Neuronal stem cell (in vitro differentiated cells): Measurements from ENCODE around the gene HOXD9.

Experiments
- DNase-seq: peaks from one replicate; pipeline ENCODE4 v3.0.0-alpha.2; 2013; ENCODE audit warnings: low spot score
- H2AFZ ChIP-seq: one replicate; pipeline ENCODE4 v1.6.1; 2013; ENCODE audit warnings: mild to moderate bottlenecking, low read length, inconsistent platforms
- H2AK5ac ChIP-seq: 2 replicates; pipeline ENCODE4 v1.6.1; 2013; ENCODE audit warnings: low read depth, mild to moderate bottlenecking, inconsistent platforms, low read length, moderate library complexity, mixed read lengths
- H2BK120ac ChIP-seq: 2 replicates; pipeline ENCODE4 v1.6.1; 2013; ENCODE audit warnings: low read depth, mild to moderate bottlenecking, inconsistent platforms, low read length, moderate library complexity, mixed read lengths
- H2BK12ac ChIP-seq: one replicate; pipeline ENCODE4 v1.6.1; 2013; ENCODE audit warnings: low read length, inconsistent platforms
- H2BK15ac ChIP-seq: 2 replicates; pipeline ENCODE4 v1.6.1; 2013; ENCODE audit warnings: mild to moderate bottlenecking, low read length, inconsistent platforms, mixed read lengths
- H2BK5ac ChIP-seq: one replicate; pipeline ENCODE4 v1.6.1; 2013; ENCODE audit warnings: inconsistent platforms, mild to moderate bottlenecking, low read length, moderate library complexity
- H3K14ac ChIP-seq: one replicate; pipeline ENCODE4 v1.6.1; 2013; ENCODE audit warnings: low read length, inconsistent platforms
- H3K18ac ChIP-seq: 2 replicates; pipeline ENCODE4 v1.6.1; 2013; ENCODE audit warnings: low read length, inconsistent platforms
- H3K23ac ChIP-seq: 2 replicates; pipeline ENCODE4 v1.6.1; 2013; ENCODE audit warnings: low read depth, mild to moderate bottlenecking, mixed read lengths, low read length, inconsistent platforms; ENCODE audit not compliant: poor library complexity
- H3K27ac ChIP-seq: replicated peaks from 3 replicates; pipeline ENCODE4 v1.5.1; 2013; ENCODE audit warnings: low read length, inconsistent platforms
- H3K27me3 ChIP-seq, 3 experiments: 2 replicates each; pipeline ENCODE4 v1.6.1; 2013; ENCODE audit warnings: low read length in 3 of 3, mild to moderate bottlenecking in 2 of 3, inconsistent platforms in 1 of 3, low read depth in 1 of 3, mixed read lengths in 1 of 3, moderate library complexity in 1 of 3; ENCODE audit not compliant: control insufficient read depth in 3 of 3, insufficient read depth in 3 of 3
- H3K36me3 ChIP-seq, 2 donors: replicated peaks in 1 of 2; 2 replicates each; pipeline ENCODE4 v1.6.1; 2013; ENCODE audit warnings: low read length in 2 of 2; ENCODE audit not compliant: control insufficient read depth in 2 of 2, insufficient read depth in 2 of 2
- H3K4ac ChIP-seq: 2 replicates; pipeline ENCODE4 v1.6.1; 2013; ENCODE audit warnings: inconsistent platforms, mild to moderate bottlenecking, low read length, moderate library complexity
- H3K4me1 ChIP-seq, 2 donors: 1 replicate in 1 of 2; 2 replicates in 1 of 2; pipeline ENCODE4 v1.6.1; 2013; ENCODE audit warnings: low read length in 2 of 2, low read depth in 1 of 2; ENCODE audit not compliant: control insufficient read depth in 2 of 2, insufficient read depth in 1 of 2
- H3K4me2 ChIP-seq: one replicate; pipeline ENCODE4 v1.6.1; 2013; ENCODE audit warnings: mild to moderate bottlenecking, low read length, inconsistent platforms; ENCODE audit not compliant: insufficient read depth, poor library complexity, severe bottlenecking
- H3K4me3 ChIP-seq, 2 donors: 2 replicates each; pipeline ENCODE4 v1.5.1; 2013; ENCODE audit warnings: low read length in 2 of 2, mild to moderate bottlenecking in 2 of 2, inconsistent platforms in 1 of 2, moderate library complexity in 1 of 2
- H3K79me1 ChIP-seq: one replicate; pipeline ENCODE4 v1.6.1; 2013; ENCODE audit warnings: low read depth, mild to moderate bottlenecking, inconsistent platforms, low read length, moderate library complexity
- H3K9ac ChIP-seq: one replicate; pipeline ENCODE4 v1.6.1; 2013; ENCODE audit warnings: mild to moderate bottlenecking, low read depth, low read length, inconsistent platforms; ENCODE audit not compliant: poor library complexity
- H3K9me3 ChIP-seq, 2 donors: replicated peaks in 1 of 2; 2 replicates each; pipeline versions ENCODE3 to v1.6.1; 2013; ENCODE audit warnings: low read length in 2 of 2, mild to moderate bottlenecking in 2 of 2, inconsistent platforms in 1 of 2, low read depth in 1 of 2, mixed read lengths in 1 of 2, moderate library complexity in 1 of 2; ENCODE audit not compliant: control insufficient read depth in 2 of 2, insufficient read depth in 1 of 2
- H4K8ac ChIP-seq: one replicate; pipeline ENCODE4 v1.6.1; 2013; ENCODE audit warnings: low read depth, mild to moderate bottlenecking, inconsistent platforms, low read length, moderate library complexity
- H4K91ac ChIP-seq: one replicate; pipeline ENCODE4 v1.6.1; 2013; ENCODE audit warnings: low read length, low read depth, mild to moderate bottlenecking, inconsistent platforms; ENCODE audit not compliant: poor library complexity
- WGBS, 2 donors: extraction: QIAGEN DNeasy Blood & Tissue Kit; methylation state at CpG; one replicate each; pipeline ENCODE4 v1.1.7; 2013; ENCODE audit warnings: missing lambda C conversion rate in 2 of 2, mixed read lengths in 1 of 2; ENCODE audit not compliant: insufficient read length in 2 of 2, insufficient replicate concordance in 1 of 2; ENCODE audit errors: extremely low coverage in 2 of 2; 5-methylcytosine and 5-hydroxymethylcytosine counted together

Gene HOXD9

DNA sequence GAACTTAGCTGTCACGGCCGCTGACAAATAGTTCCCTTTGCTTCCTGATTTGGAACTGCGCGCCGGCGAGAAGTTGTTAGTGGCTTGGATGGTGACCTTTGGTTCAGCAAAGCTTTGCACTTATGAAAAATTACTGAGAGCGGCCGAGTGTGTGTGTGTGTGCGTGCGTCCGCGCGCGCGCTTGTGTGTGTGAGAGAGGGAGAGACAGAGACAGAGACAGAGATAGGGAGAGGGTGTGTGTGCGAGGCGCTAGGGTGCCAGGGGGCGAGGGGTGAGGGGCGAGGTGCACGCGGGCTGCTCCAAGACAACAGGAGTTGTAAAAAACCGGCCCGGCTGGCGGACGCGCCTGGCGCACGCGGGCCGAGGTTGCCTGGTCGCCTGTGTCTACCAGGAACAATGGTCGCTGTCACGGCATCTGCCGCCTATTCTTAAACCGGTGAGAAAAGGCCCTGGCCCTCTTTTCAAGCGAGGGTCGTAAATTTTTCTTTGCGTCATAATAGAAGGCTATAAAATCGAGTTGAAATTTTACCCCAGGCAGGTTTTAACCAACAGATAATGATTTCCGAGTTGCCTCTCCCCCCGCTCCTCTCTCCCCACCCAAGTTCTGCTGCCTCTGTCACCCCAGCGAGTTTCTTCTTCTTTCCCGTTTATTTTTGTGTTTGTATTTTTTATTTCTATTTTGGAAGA, 35.1 kb downstream of the HOXD9 start:
- Histone ChIP-seq H2BK15ac (no peak overlapping the region), H2AK5ac (no peak overlapping the region), H3K4me2 (no peak overlapping the region), H3K27ac (no peak overlapping the region), H3K14ac (no peak overlapping the region), H4K91ac (no peak overlapping the region), H3K27me3 (peaks cover 71 to 100% (median 97%) of the 10 kb centered on the region in 3 experiments), H3K36me3 (no peaks in the 10 kb centered on the region), H2BK5ac (no peak overlapping the region), H4K8ac (no peak overlapping the region), H3K9me3 (peaks cover 0 to 11% of the 10 kb centered on the region in 2 donors), H3K23ac (no peak overlapping the region), H2BK12ac (no peak overlapping the region), H3K18ac (no peak overlapping the region), H2BK120ac (no peak overlapping the region), H3K9ac (peak overlapping the region; percentile 74), H3K4ac (no peak overlapping the region), H3K79me1 (no peaks in the 10 kb centered on the region), H3K4me1 (peaks cover 0 to 16% of the 10 kb centered on the region in 2 donors), H2AFZ (peak overlapping the region; percentile 94), H3K4me3 (peak overlapping the region in 1 of 2 donors; percentile 24)
- no CpG with 5 or more reads among the region's 43 CpGs for WGBS, 2 donors
- DNase-seq: no peak

DNA sequence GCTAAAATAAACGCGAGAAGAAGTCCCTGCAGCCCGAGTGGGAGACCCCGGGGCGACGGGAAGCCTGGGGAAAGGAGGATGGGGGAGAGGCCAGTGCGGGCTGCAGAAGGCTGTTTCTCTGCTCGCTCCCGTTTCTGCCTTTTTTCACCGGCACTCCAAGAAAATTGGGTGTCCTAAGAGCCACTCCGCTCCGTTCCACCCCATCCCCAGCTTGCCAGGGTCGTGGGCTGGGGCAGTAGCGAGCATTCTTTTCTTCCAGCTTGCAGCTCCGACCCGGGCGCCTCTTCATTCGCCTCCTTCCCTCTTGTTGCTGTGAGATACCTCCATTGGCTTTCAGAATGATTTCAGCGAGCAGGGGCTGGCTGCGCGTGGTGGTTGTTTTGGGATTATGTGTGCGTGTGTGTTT, 35.7 kb downstream of the HOXD9 start:
- Histone ChIP-seq H2BK5ac (no peak overlapping the region), H2BK120ac (no peak overlapping the region), H4K8ac (no peak overlapping the region), H4K91ac (no peak overlapping the region), H3K14ac (no peak overlapping the region), H3K18ac (no peak overlapping the region), H3K23ac (no peak overlapping the region), H3K79me1 (no peaks in the 10 kb centered on the region), H3K27ac (no peak overlapping the region), H3K27me3 (peaks cover 70 to 100% (median 97%) of the 10 kb centered on the region in 3 experiments), H3K4me1 (peaks cover 0 to 16% of the 10 kb centered on the region in 2 donors), H3K9ac (no peak overlapping the region), H3K9me3 (peaks cover under 1 to 11% of the 10 kb centered on the region in 2 donors), H3K4me2 (no peak overlapping the region), H2BK12ac (no peak overlapping the region), H3K36me3 (no peaks in the 10 kb centered on the region), H2AFZ (peak overlapping the region; percentile 94), H3K4me3 (peak overlapping the region; percentile 24 to 53), H2BK15ac (no peak overlapping the region), H3K4ac (no peak overlapping the region), H2AK5ac (no peak overlapping the region)
- WGBS, 2 donors: no CpG with 5 or more reads among the region's 22 CpGs
- DNase-seq: no peak

DNA sequence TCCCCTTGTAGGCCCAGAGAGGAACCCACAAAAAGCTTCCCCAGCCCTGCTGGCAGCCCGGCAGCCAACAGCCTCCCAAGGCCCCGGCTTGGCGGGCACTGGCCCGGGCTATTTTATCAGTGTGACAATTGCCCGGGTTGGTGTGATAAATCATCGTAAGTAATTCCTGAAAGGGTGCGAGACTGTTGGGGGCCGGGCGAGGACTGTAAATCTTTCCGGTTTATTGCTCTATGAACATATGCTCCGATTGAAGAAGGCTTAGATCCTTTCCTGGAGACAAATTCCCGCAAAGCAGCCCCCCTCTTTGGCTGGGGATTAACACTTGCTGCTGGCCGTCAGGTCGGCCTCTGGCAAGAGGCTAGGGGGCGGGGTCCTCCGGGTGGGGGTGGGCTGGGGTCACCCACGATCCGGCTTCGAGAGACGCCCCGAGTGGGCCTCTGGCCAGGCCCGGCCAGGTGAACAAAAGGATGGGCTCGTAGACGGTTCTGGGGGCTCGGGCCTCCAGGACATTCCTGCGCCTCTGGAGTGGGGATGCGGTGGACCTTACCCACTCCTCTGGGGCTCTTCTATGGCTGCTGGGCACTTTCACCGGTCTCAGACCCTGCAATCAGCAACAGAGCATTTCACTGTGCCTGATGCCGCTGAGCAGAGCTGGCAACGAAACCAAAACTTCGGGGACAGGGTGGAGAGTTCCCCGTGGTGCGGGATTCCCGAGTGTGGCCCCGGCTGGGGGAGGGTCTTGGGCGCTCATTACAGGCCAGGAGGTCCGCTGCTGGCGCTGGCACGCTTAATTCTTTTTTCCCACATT, 36.5 kb downstream of the HOXD9 start:
- Histone ChIP-seq H4K8ac (no peak overlapping the region), H3K36me3 (no peaks in the 10 kb centered on the region), H3K4ac (no peak overlapping the region), H3K4me1 (peaks cover 0 to 16% of the 10 kb centered on the region in 2 donors), H3K27me3 (peaks cover 73 to 100% (median 98%) of the 10 kb centered on the region in 3 experiments), H3K79me1 (no peaks in the 10 kb centered on the region), H4K91ac (no peak overlapping the region), H3K4me3 (no peak overlapping the region), H2BK120ac (no peak overlapping the region), H2BK5ac (no peak overlapping the region), H3K9me3 (peaks cover 9 to 13% of the 10 kb centered on the region in 2 donors), H3K23ac (peak overlapping the region; percentile 14), H2AK5ac (no peak overlapping the region), H3K14ac (no peak overlapping the region), H3K4me2 (no peak overlapping the region), H2AFZ (peak overlapping the region; percentile 82), H3K9ac (no peak overlapping the region), H3K27ac (no peak overlapping the region), H2BK12ac (no peak overlapping the region), H3K18ac (no peak overlapping the region), H2BK15ac (no peak overlapping the region)
- WGBS, 2 donors: no CpG with 5 or more reads among the region's 39 CpGs
- DNase-seq: no peak

DNA sequence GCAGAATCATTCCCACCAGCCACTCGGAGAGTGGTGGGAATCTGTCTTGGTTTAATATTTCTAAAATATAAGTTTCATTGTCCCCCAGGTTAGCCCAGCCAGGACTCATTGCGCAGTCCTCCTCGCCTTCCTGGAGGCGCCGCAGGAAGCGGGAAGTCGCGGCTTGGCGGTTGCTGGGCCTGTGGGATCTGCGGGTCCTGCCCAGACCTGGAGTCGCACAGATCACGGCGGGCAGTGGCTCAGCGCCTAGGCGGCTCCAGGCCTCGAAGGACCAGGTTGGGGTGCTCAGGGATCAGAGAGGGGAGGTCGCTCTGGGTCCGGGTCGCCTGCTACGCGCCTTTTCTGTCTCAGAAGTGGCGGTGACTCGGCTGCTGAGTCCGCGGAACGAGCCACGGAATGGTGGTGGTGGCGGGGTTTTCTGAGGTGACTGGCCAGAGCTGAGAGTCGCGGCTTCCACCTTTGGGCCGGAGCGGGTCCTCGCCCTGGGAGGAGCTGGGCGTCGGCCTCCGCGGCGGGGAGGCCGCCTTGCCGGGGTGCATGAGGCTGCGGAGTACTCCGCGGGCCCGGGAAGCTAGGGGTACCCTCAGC, 37.2 kb downstream of the HOXD9 start:
- H4K91ac ChIP-seq: no peak overlapping the region
- DNase-seq: no peak
- H3K14ac ChIP-seq: no peak overlapping the region
- no peak overlapping the region for H3K4ac ChIP-seq
- peak overlapping the region; percentile 14 for H3K18ac ChIP-seq
- no peak overlapping the region for H2AK5ac ChIP-seq
- H4K8ac ChIP-seq: no peak overlapping the region
- peaks cover 13 to 16% of the 10 kb centered on the region in 2 donors for H3K9me3 ChIP-seq
- peaks cover 76 to 100% (median 99%) of the 10 kb centered on the region in 3 experiments for H3K27me3 ChIP-seq
- H3K4me2 ChIP-seq: no peak overlapping the region
- H3K23ac ChIP-seq: no peak overlapping the region
- no peak overlapping the region for H2BK120ac ChIP-seq
- no peak overlapping the region for H3K27ac ChIP-seq
- H2BK15ac ChIP-seq: no peak overlapping the region
- H2AFZ ChIP-seq: peak overlapping the region; percentile 82
- no peak overlapping the region for H2BK5ac ChIP-seq
- H3K9ac ChIP-seq: no peak overlapping the region
- no peaks in the 10 kb centered on the region for H3K79me1 ChIP-seq
- no peaks in the 10 kb centered on the region for H3K36me3 ChIP-seq
- peak overlapping the region in 1 of 2 donors; percentile 20 for H3K4me3 ChIP-seq
- H3K4me1 ChIP-seq: peaks cover 0 to 16% of the 10 kb centered on the region in 2 donors
- no CpG with 5 or more reads among the region's 44 CpGs for WGBS, 2 donors
- no peak overlapping the region for H2BK12ac ChIP-seq
